Measurements from ENCODE around the gene GPR62.
"Not testable (repeated sequence)": the region's sequence is repeated elsewhere in the genome, so short reads cannot be mapped to it uniquely, and the experiment has no call there.

GPR62 gene

GRCh38 chr3:51971350-51971749 is 16.2 kb downstream of the GPR62 start:
- DNase-seq: no peak

GRCh38 chr3:51974277-51974962 is 19.2 kb downstream of the GPR62 start:
- no peak for DNase-seq

DNA sequence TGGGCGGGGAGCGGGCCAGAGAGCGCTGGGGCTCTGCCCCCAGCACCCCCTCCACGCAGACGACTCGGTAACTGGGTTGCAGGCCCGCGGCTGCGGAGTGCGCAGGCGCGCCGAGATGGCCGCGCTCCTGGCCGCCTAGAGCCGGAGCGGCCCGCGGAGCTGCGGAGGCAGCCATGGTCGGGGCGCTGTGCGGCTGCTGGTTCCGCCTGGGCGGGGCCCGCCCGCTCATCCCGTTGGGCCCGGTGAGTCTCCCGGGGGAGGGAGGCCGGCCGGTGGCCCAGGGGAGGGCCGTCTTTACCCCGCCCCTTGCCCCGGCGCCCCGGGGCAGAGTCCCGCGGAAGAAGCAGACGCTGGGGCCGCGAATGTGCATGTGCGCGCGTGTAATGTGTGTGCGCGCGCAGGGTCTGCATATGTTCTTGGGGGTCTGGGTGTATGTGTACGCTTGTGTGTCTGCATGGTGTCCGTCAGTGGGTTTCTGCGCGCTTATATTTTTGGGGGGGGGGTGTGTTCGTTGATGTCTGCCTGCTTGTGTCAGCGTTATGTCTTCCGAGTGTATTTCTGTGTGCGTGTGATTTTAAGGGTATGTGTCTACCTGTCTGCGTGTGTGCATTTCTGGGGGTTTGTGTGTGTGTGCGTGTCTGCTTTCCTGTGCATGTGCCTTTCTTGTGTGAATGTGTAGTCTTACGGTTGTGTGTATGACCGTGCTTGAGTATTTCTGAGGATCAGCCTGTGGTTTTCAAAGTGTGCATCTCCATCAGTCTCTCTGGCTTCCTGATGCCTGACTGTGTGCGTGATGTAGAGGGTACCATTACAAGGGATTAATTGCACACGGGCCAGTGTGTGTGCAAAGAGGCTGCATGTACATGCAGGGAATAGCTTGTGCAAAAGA is 20.0 kb downstream of the GPR62 start, which contains the start of gene ABHD14A:
Gene ABHD14A (plus strand): TSS at position 102 of the 889 bp plus-strand sequence. CDS start 72 bp downstream, at position 174.
- peak; percentile 11 for DNase-seq

DNA sequence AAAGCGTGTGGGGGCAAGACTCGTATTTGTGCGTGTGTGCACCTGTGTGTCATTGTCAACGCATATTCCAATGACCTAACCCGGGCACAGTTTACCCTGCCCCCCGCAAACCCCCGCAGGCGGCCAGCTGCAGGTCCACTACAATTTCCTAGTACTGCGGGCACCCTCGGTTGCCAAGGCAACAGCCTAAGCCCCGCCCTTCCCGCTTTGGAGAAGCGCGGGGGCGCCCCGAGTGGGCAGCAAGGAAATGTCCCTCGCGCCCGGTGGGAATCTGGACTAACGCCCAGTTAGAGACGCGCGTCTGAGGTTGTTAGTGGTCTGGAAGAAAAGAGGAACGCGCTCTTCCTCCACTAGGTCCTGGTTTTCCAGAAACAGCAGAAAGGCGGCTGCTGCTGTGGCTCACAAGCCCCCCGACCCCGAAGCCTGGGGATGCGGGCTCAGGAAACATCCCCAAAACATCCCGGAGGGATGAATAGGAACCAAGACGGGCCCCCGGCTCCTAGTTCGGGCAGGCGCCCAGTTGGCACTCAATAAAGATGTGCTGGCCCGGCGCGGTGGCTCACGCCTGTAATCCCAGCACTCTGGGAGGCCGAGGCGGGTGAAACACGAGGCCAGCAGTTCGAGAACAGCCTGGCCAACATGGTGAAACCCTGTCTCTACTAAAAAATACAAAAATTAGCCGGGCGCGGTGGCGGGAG is 20.8 kb downstream of the GPR62 start:
- peak; percentile 21 for DNase-seq

- DNase-seq: no peak
Measured at GRCh38 chr3:51977446-51978142, 22.4 kb downstream of the GPR62 start.

GRCh38 chr3:51978143-51978502 is 22.9 kb downstream of the GPR62 start:
- DNase-seq: no peak

- no peak for DNase-seq
Measured at GRCh38 chr3:51980253-51980652, 25.1 kb downstream of the GPR62 start.

DNA sequence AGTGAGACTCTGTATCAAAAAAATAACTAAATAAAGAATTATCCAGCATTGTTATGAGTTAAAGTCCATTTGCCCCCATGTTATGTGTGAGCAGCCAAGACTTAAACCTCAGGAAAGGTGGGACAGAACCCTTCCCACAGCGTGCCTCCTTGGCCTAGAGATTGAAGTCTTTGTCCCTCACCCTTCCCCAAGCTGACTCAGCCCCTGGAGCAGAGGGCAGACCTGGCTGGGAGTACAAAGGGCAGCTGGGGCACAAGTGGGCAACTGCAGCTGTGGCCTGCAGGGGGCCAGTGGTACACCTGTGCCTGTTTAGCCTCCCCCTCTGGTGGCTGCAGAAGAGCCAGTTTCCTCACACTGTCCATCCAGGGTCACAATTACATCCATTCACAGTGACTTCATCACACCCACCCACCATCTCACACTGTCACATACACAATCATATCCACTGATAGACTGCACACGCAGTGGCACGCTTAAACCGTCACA is 27.2 kb downstream of the GPR62 start:
- no peak for DNase-seq

GRCh38 chr3:51982838-51983577 is 27.8 kb downstream of the GPR62 start, which contains the start of gene ACY1:
TSS of gene ACY1 (plus strand) at chr3:51983535. CDS start at chr3:51984065, 530 bp downstream.
- no peak for DNase-seq

DNA sequence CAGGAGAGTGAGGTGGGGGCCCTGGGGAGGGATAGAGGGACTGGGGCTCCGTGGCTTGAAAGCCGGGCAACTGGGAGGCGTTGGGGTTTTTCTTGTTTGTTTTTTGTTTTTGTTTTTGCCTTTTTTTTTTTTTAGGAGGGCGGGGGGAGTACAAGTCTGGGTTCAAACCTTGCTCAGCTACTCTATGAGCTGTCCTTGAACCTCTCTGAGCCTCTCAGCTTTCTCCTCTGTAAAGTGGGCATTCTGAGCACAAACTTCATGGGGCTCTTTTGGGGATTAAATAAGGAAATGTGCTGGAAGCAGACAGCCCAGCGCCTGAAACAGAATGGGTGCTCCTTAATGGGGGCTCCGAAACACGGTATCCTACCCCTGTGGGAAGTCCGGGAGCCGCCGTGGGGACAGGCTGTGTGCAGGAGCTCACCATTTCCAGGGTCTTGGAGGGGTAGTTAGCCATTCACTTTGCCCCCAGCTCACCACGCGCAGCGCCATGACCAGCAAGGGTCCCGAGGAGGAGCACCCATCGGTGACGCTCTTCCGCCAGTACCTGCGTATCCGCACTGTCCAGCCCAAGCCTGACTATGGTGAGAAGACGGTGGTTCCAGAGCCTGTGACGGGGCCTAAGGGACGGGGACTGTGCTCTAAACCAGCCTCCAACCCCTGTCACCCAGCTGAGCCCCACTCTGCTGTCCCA is 28.5 kb downstream of the GPR62 start:
- DNase-seq: no peak

- DNase-seq: no peak
Measured at GRCh38 chr3:51984269-51984647, 29.1 kb downstream of the GPR62 start.

DNA sequence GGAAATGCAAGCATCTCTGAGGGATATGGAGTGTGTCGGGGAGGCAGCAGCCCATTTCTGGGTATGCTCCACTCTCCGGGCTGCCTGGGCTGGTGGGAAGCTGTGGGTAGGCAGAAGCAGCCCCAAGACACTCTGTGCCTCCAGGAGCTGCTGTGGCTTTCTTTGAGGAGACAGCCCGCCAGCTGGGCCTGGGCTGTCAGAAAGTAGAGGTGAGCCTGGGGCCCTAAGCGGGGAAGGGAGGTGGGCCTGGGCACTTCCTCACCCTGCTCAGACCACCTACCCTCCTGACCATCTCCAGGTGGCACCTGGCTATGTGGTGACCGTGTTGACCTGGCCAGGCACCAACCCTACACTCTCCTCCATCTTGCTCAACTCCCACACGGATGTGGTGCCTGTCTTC is 29.9 kb downstream of the GPR62 start:
- DNase-seq: no peak

GRCh38 chr3:51986010-51986947 is 31.1 kb downstream of the GPR62 start:
- DNase-seq: no peak

- no peak for DNase-seq
Measured at GRCh38 chr3:51987568-51987967, 32.4 kb downstream of the GPR62 start.

GRCh38 chr3:51988286-51989146 is 33.3 kb downstream of the GPR62 start:
- no peak for DNase-seq

GRCh38 chr3:51990501-51990971 is 35.4 kb downstream of the GPR62 start:
- DNase-seq: not testable (repeated sequence)

DNA sequence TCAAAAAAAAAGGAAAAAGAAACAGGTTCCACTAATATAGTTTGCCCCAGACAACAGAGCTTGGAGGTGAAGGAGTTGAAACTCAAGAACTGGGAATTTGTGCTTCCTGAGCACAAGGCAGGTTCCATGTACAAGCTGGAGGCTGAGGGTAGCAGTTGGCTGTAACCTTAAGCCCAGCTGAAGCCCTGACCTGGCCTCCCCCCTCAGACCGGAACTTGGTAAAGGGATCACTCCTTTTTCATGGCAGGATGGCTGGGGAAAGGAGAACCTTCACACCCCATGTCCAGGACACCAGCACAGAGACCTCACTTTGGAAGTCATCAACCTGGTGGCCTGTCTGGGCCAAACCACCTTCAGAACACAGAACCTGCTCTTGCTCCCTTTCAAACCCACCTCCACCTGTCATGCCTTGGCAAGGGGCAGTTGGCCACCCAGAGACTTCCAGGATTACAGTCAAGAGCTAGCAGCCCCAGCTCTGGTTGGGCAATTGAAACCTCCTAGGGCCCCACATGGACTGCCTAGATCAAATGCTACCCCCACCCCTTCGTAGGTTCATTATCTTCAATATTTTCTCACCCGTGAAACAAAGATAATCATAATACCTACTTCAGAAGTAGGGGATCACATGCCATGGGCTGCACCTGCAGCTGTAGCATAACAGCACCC is 37.0 kb downstream of the GPR62 start:
- no peak for DNase-seq

- DNase-seq: not testable (repeated sequence)
Measured at GRCh38 chr3:51993657-51994056, 38.5 kb downstream of the GPR62 start.
